ENCODE results near the gene GDPD2.

DNA sequence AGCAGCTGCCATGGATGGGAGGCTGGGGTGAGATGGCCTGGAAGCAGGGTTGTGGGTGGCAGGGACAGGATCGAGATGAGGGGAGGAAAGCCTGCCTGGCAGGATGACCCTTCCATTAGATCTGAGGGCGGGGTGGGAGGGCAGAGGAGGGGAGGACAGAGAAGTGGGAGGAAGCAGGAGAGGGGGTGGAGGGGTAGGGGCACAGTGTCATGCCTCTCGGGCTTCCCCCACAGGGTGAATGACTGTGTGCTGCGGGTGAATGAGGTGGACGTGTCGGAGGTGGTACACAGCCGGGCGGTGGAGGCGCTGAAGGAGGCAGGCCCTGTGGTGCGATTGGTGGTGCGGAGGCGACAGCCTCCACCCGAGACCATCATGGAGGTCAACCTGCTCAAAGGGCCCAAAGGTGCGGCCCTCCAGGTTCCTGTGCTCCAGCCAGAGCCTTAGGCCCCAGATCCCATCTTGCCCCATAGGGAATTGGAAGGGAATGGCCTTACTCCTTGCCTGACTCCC, 26.4 kb downstream of the GDPD2 start:
- TF ChIP-seq, protein P1, sequence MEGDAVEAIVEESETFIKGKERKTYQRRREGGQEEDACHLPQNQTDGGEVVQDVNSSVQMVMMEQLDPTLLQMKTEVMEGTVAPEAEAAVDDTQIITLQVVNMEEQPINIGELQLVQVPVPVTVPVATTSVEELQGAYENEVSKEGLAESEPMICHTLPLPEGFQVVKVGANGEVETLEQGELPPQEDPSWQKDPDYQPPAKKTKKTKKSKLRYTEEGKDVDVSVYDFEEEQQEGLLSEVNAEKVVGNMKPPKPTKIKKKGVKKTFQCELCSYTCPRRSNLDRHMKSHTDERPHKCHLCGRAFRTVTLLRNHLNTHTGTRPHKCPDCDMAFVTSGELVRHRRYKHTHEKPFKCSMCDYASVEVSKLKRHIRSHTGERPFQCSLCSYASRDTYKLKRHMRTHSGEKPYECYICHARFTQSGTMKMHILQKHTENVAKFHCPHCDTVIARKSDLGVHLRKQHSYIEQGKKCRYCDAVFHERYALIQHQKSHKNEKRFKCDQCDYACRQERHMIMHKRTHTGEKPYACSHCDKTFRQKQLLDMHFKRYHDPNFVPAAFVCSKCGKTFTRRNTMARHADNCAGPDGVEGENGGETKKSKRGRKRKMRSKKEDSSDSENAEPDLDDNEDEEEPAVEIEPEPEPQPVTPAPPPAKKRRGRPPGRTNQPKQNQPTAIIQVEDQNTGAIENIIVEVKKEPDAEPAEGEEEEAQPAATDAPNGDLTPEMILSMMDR (IDR thresholded peaks at IDR 0.05): no peak
- TF ChIP-seq POLR2A (IDR thresholded peaks at IDR 0.05): no peak

Measured in right lobe of liver (tissue), 4 donors.